Smooth muscle cell (in vitro differentiated cells): ENCODE measurements around the gene HIRIP3. TPM values are rescaled to one million over a fixed set of nuclear protein-coding genes. Genes with fewer than 3 reads are reported as not detected.

Experiments used
- DNase-seq: peaks from one replicate; lab custom pipeline; 2025; ENCODE audit not compliant: unreplicated experiment; lab: John Stamatoyannopoulos, UW
- H2AFZ ChIP-seq: fragments of 200-600 bp; sonication (generic); 2 replicates; pipeline ENCODE4 v1.6.0; 2016; ENCODE audit warnings: antibody characterized with exemption, low read depth, mild to moderate bottlenecking
- H3F3A ChIP-seq: fragments of 200-600 bp; sonication (generic); 2 replicates; pipeline ENCODE4 v1.6.0; 2017; ENCODE audit warnings: antibody characterized with exemption, low read depth
- H3K27ac ChIP-seq: fragments of 200-600 bp; sonication (generic); 2 replicates; pipeline ENCODE4 v1.5.1; 2016; ENCODE audit warnings: low read depth, mild to moderate bottlenecking
- H3K27me3 ChIP-seq: fragments of 200-600 bp; sonication (generic); 2 replicates; pipeline ENCODE4 v1.6.1; 2016; ENCODE audit warnings: low read depth, mild to moderate bottlenecking
- H3K36me3 ChIP-seq: fragments of 200-600 bp; sonication (generic); 2 replicates; pipeline ENCODE4 v1.5.1; 2016; ENCODE audit warnings: low read depth
- H3K4me1 ChIP-seq: fragments of 200-600 bp; sonication (generic); 2 replicates; pipeline ENCODE4 v1.5.1; 2016; ENCODE audit warnings: low read depth
- H3K4me2 ChIP-seq: fragments of 200-600 bp; sonication (generic); 2 replicates; pipeline ENCODE4 v1.6.0; 2016; ENCODE audit warnings: mild to moderate bottlenecking
- H3K4me3 ChIP-seq: fragments of 200-600 bp; sonication (generic); 2 replicates; pipeline ENCODE4 v1.5.1; 2016; ENCODE audit warnings: mild to moderate bottlenecking
- H3K79me2 ChIP-seq: fragments of 200-600 bp; sonication (generic); 2 replicates; pipeline ENCODE4 v1.6.0; 2016; ENCODE audit warnings: low read depth, mild to moderate bottlenecking
- H3K9ac ChIP-seq: fragments of 200-600 bp; sonication (generic); 2 replicates; pipeline ENCODE4 v1.6.0; 2016; ENCODE audit warnings: low read depth
- H3K9me3 ChIP-seq: fragments of 200-600 bp; sonication (generic); replicated peaks from 2 replicates; pipeline ENCODE4 v1.5.1; 2016; ENCODE audit warnings: low read depth
- H4K20me1 ChIP-seq: fragments of 200-600 bp; sonication (generic); 2 replicates; pipeline ENCODE4 v1.6.0; 2016; ENCODE audit warnings: low read depth
- CTCF ChIP-seq: fragments of 200-600 bp; sonication (generic); IDR thresholded peaks from 2 replicates; pipeline ENCODE4 v1.5.1; 2017; ENCODE audit warnings: borderline replicate concordance, mild to moderate bottlenecking, antibody characterized with exemption; ENCODE audit not compliant: insufficient read depth, poor library complexity, severe bottlenecking
- WGBS: methylation state at CpG from one replicate; pipeline ENCODE4 v1.1.7; 2016; ENCODE audit warnings: low lambda C conversion rate; 5-methylcytosine and 5-hydroxymethylcytosine counted together
- polyA plus RNA-seq: library from polyadenylated mRNA; unstranded; fragments of >200 nt; fragmentation: Nextera tagmentation; extraction: Ambion mirVana; gene quantifications from 2 replicates; pipeline ENCODE4 v1.2.1, GENCODE V29; 2016
- total RNA-seq: library from RNA; depleted of rRNA; stranded (reverse); fragments of >200 nt; gene quantifications from 2 replicates; pipeline ENCODE4 v1.2.3, GENCODE V29; 2014

The HIRIP3 gene
- total and polyA plus RNA-seq, 2 experiments from 2014 or later = 11.3 to 13.9 TPM

GRCh38 chr16:29984137-29984763 is 11.2 kb downstream of the HIRIP3 start:
- DNase-seq = no peak
- H3K4me1 ChIP-seq = no peaks in the 10 kb centered on the region
- H3K4me3 ChIP-seq = no peak overlapping the region
- H3K27me3 ChIP-seq = no peaks in the 10 kb centered on the region
- H3K27ac ChIP-seq = no peak overlapping the region
- no peaks in the 10 kb centered on the region for H3K79me2 ChIP-seq
- TF ChIP-seq CTCF = no peak
- 96% methylated on average over 6 of the region's 6 CpGs for WGBS
- H3F3A ChIP-seq = no peaks in the 10 kb centered on the region
- H3K9me3 ChIP-seq = no peaks in the 10 kb centered on the region
- no peak overlapping the region for H2AFZ ChIP-seq
- H4K20me1 ChIP-seq = peaks cover 8% of the 10 kb centered on the region
- peaks cover 6% of the 10 kb centered on the region for H3K36me3 ChIP-seq
- no peak overlapping the region for H3K4me2 ChIP-seq
- no peak overlapping the region for H3K9ac ChIP-seq

- H3K27me3 ChIP-seq = no peaks in the 10 kb centered on the region
- H2AFZ ChIP-seq = no peak overlapping the region
- peaks cover 13% of the 10 kb centered on the region for H4K20me1 ChIP-seq
- H3K4me3 ChIP-seq = no peak overlapping the region
- no peak overlapping the region for H3K4me2 ChIP-seq
- no peak for DNase-seq
- no peak for TF ChIP-seq CTCF
- H3K27ac ChIP-seq = no peak overlapping the region
- H3F3A ChIP-seq = no peaks in the 10 kb centered on the region
- H3K9me3 ChIP-seq = no peaks in the 10 kb centered on the region
- WGBS = 97% methylated on average over 12 of the region's 12 CpGs
- no peak overlapping the region for H3K9ac ChIP-seq
- H3K79me2 ChIP-seq = no peaks in the 10 kb centered on the region
- H3K36me3 ChIP-seq = peaks cover 6% of the 10 kb centered on the region
- H3K4me1 ChIP-seq = no peaks in the 10 kb centered on the region
These were observed 11.8 kb downstream of the HIRIP3 start for GRCh38 chr16:29983420-29984136.

GRCh38 chr16:29982560-29983419 is 12.6 kb downstream of the HIRIP3 start:
- H3K4me3 ChIP-seq = no peak overlapping the region
- H3K4me1 ChIP-seq = no peaks in the 10 kb centered on the region
- H3K27me3 ChIP-seq = no peaks in the 10 kb centered on the region
- no peak overlapping the region for H3K4me2 ChIP-seq
- peaks cover 2% of the 10 kb centered on the region for H3K79me2 ChIP-seq
- peaks cover 20% of the 10 kb centered on the region for H4K20me1 ChIP-seq
- TF ChIP-seq CTCF = no peak
- H2AFZ ChIP-seq = no peak overlapping the region
- no peaks in the 10 kb centered on the region for H3F3A ChIP-seq
- no peaks in the 10 kb centered on the region for H3K9me3 ChIP-seq
- 95% methylated on average over 24 of the region's 24 CpGs for WGBS
- no peak overlapping the region for H3K9ac ChIP-seq
- H3K36me3 ChIP-seq = peaks cover 6% of the 10 kb centered on the region
- no peak for DNase-seq
- H3K27ac ChIP-seq = no peak overlapping the region
